Natural killer cell treated with Interleukin-12 subunit alpha and Interleukin-12 subunit beta and Interleukin-15 and Interleukin-18, amount 100 ng/mL, for 72 hours (primary cell): ENCODE measurements around the gene KCNIP2. TPM values are rescaled to one million over a fixed set of nuclear protein-coding genes. Genes with fewer than 3 reads are reported as not detected.
A peak's percentile ranks its signal among the peaks of the same experiment; 100 is the strongest.

Experiments
- ATAC-seq, 2 donors: fragments of 150-1000 bp; cut with Tn5 transposase in 1 of 2; sonication (Bioruptor Pico), chemical (Tn5 transposase) in 1 of 2; 2 replicates each; pipeline ENCODE4 v1.10.0; 2021
- DNase-seq: peaks from one replicate; pipeline ENCODE4 v3.0.0; 2022; ENCODE audit warnings: low spot score
- H3K27ac Mint-ChIP-seq, 2 donors: 1 replicate in 1 of 2; 2 replicates in 1 of 2; pipeline ENCODE4 v1.8.0; 2022; ENCODE audit warnings: mixed read lengths in 2 of 2, mild to moderate bottlenecking in 1 of 2, moderate library complexity in 1 of 2
- H3K27me3 Mint-ChIP-seq, 2 donors: 1 replicate in 1 of 2; 2 replicates in 1 of 2; pipeline ENCODE4 v1.8.0; 2022; ENCODE audit warnings: mixed read lengths in 2 of 2
- H3K36me3 Mint-ChIP-seq: one replicate; pipeline ENCODE4 v1.8.0; 2022; ENCODE audit warnings: mixed read lengths
- H3K4me1 Mint-ChIP-seq, 2 donors: 1 replicate in 1 of 2; 2 replicates in 1 of 2; pipeline ENCODE4 v1.8.0; 2022; ENCODE audit warnings: low read depth in 2 of 2, mixed read lengths in 2 of 2, mild to moderate bottlenecking in 1 of 2
- H3K4me3 Mint-ChIP-seq: one replicate; pipeline ENCODE4 v1.8.0; 2022; ENCODE audit warnings: mixed read lengths
- H3K9me3 Mint-ChIP-seq: 2 replicates; pipeline ENCODE4 v1.8.0; 2022; ENCODE audit warnings: mixed read lengths
- total RNA-seq, 2 donors: library from RNA; stranded (reverse); gene quantifications; one replicate each; pipeline ENCODE4 v1.2.3, GENCODE V29; 2022

The KCNIP2 gene
- total RNA-seq, result 1 to 10 TPM; 2.2 to 6.8 TPM

- peak; percentile 25 to 34 for ATAC-seq
- H3K4me3 Mint-ChIP-seq, result peak within 1 kb of the TSS; percentile 66
- H3K27ac Mint-ChIP-seq, result no peak within 1 kb of the TSS
- H3K4me1 Mint-ChIP-seq, result peaks cover 32 to 33% of the 10 kb centered on the region in 2 donors
- DNase-seq, result peak; percentile 60
- no peaks in the 10 kb centered on the region for H3K36me3 Mint-ChIP-seq
- peaks cover 6 to 12% of the 10 kb centered on the region in 2 donors for H3K27me3 Mint-ChIP-seq
- H3K9me3 Mint-ChIP-seq, result no peaks in the 10 kb centered on the region
Measured at GRCh38 chr10:101843032-101844021, at the start of gene KCNIP2. TSS of gene KCNIP2 (minus strand) at chr10:101843800. CDS start at chr10:101843568, 232 bp downstream.

DNA sequence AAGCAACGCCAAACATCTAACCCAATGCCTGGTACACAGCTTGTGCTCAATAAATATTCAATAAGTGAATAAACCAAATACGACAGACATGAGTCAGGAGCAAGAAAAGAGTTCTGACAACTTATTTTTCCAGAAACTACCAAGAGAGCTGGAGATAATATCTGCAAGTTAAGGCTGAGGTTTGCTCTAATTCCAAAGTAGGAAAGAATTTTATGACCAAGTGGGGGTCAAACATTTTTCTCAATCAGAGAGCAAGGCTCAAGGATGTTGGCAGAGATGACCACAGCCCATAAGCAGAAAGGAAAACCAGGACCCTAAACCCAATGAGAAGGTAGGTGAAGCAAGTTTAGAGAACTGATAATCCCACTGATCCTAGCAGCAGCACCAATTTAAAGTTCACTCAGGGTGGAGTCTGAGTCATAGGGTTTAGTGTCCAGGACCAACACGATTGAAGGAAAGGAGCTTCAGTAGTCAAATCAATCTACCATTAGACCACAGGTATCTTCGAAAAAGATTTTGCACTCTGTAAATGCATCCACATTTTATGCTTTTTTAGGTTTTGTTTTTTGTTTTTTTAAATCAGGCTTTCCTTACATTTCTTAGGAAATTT, 49.3 kb upstream of the KCNIP2 start:
- Mint-ChIP-seq H3K36me3 (no peaks in the 10 kb centered on the region), H3K27ac (no peak overlapping the region), H3K9me3 (no peaks in the 10 kb centered on the region), H3K4me3 (no peak overlapping the region), H3K4me1 (peaks cover 17 to 19% of the 10 kb centered on the region in 2 donors), H3K27me3 (no peaks in the 10 kb centered on the region)
- ATAC-seq, result no peak
- no peak for DNase-seq

DNA sequence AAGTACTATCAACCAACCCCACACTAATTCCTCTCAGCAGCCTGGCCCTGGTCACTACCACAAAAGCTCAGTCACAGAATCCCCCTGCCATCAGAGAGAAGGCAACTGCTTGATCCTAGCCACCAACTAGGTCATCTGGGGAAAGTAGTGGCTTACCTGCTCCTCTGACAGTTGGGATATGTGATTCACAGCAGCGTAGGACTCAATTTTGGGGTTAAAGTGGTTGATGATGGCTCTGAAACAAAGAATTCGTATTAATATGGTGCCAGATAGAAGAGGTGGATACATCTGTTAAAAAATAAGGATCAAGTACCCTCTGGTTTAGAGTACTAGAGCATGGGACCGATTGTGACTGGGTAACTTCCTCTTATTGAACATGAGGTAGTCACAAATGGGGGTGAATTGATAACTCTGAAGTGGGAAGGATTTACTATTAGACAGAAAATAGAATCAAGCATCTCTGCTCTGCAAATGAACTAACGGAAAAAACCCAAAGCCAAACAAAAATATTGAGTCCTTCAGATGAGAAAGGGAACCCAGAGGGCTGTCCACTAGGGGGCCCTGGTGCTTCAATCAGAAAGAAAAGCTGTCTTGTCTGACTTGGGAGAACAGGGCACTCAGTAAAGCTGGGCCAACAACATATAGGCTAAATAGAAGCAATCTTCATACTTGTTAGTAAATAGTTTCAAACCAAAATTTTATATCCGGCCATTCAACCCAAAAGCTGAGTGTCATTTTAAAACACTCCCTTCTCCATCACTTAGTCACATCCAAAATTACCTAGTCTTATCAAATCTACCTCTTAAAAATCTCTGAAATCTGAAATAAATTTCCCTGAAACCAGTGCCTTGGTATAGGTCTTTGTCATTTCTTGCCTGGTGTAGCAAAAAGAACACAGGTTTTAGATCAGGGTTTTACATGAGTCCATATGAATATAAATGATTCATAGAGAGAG, 45.9 kb upstream of the KCNIP2 start:
- H3K36me3 Mint-ChIP-seq, result no peaks in the 10 kb centered on the region
- H3K27me3 Mint-ChIP-seq, result no peaks in the 10 kb centered on the region
- no peak overlapping the region for H3K4me3 Mint-ChIP-seq
- peaks cover 3 to 15% of the 10 kb centered on the region in 2 donors for H3K4me1 Mint-ChIP-seq
- DNase-seq, result peak; percentile 69
- no peaks in the 10 kb centered on the region for H3K9me3 Mint-ChIP-seq
- no peak for ATAC-seq
- no peak overlapping the region for H3K27ac Mint-ChIP-seq

GRCh38 chr10:101888251-101888949, 44.8 kb upstream of the KCNIP2 start:
- ATAC-seq (no peak), DNase-seq (no peak)
- Mint-ChIP-seq H3K9me3 (no peaks in the 10 kb centered on the region), H3K36me3 (no peaks in the 10 kb centered on the region), H3K4me1 (peaks cover 3 to 15% of the 10 kb centered on the region in 2 donors), H3K27me3 (no peaks in the 10 kb centered on the region), H3K4me3 (no peak overlapping the region), H3K27ac (no peak overlapping the region)

GRCh38 chr10:101887775-101888174, 44.2 kb upstream of the KCNIP2 start:
- Mint-ChIP-seq H3K36me3 (no peaks in the 10 kb centered on the region), H3K9me3 (no peaks in the 10 kb centered on the region), H3K4me3 (no peak overlapping the region), H3K27me3 (no peaks in the 10 kb centered on the region), H3K27ac (no peak overlapping the region), H3K4me1 (peaks cover 3 to 15% of the 10 kb centered on the region in 2 donors)
- DNase-seq (no peak), ATAC-seq (no peak)

DNA sequence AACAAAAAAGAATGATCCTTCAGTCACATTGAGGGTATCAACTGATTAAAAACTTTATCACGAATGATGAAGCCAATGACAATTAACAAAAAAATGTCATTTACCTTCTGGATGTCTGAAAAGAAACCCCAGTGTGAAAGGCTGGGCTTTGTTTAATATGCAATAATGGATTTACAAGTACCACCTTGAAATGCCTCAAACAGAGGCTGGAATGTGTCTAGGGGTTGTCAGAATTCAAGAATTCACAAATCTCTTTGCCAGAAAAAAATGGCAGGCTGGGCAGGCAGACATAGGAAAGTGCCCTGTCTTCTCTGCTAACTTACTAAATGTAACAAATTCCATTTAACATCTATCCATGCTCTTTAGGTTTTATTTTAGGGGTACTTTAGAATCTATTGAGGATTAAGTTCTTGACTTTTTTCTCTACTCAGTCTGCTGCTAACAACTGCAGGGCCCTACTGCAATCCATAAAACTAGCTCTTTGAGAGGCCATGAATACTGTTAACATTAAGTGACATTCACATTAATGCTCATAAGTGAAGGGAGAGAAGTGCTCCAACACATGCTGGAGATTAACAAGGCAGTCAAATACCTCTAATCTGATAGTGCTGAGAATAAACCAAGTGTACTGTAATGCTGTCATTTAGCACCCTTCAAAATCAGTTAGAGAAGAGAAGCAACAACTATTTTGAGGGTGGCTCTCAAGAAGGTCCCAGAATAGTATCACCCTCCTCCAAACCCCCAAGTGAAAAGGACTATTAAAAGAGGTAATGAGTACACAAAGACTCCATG, 43.1 kb upstream of the KCNIP2 start:
- no peaks in the 10 kb centered on the region for H3K27me3 Mint-ChIP-seq
- H3K9me3 Mint-ChIP-seq, result no peaks in the 10 kb centered on the region
- peaks cover 3 to 15% of the 10 kb centered on the region in 2 donors for H3K4me1 Mint-ChIP-seq
- H3K4me3 Mint-ChIP-seq, result no peak overlapping the region
- H3K36me3 Mint-ChIP-seq, result no peaks in the 10 kb centered on the region
- H3K27ac Mint-ChIP-seq, result no peak overlapping the region
- ATAC-seq (no peak), DNase-seq (no peak)

DNA sequence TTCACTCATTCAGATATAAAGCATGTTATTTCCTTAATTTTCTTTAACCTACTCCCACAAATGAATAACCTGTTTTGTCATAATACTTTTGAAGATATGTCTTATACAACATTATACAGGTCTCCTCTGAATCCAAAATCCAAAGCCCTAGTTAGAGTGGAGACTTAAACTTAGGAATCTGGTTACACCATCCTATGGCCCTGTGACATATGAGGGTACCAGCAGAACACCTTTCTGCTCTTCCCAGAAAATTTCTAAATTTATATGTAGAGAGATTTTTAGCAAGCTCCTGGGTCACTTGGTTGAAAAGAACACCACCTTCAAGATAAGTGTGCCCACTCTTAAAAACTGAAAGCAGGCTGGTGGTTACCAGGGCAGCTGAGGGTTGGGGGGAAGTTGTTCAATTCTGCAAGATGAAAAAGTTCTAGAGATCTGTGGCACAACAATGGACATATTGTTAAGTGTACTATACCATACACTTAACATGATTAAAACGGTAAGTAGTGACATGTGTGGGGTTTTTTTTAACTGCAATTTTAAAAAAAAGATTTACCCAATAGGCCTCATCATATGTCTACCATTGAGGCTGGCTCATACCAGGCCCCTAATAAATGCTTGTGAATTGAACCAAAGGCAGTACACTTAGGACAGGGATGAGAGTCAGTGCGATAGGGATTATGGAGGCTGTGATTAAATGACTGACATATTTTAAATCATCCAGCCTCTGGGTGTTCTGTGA, 37.6 kb upstream of the KCNIP2 start:
- Mint-ChIP-seq H3K4me1 (peaks cover 0 to 3% of the 10 kb centered on the region in 2 donors), H3K36me3 (no peaks in the 10 kb centered on the region), H3K4me3 (no peak overlapping the region), H3K27me3 (no peaks in the 10 kb centered on the region), H3K27ac (peak overlapping the region in 1 of 2 donors; percentile 27), H3K9me3 (no peaks in the 10 kb centered on the region)
- no peak for DNase-seq
- ATAC-seq, result no peak

DNA sequence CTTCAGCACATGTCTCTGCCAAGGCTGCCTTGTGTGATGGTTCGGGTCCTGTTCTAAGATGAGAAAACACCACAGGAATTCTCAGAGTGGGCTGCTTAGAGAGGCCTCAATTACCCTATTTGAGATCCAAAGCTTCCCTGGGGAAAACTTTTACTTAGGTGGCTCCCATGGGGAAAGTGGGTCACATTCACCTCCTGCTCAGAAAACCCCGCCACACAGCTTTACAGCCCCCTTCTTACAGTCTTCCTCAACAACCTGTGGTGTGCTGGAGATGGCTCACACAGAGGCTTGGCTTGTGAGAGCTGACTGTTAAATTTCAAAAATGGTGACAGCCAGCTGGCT, 36.6 kb upstream of the KCNIP2 start:
- no peaks in the 10 kb centered on the region for H3K27me3 Mint-ChIP-seq
- no peaks in the 10 kb centered on the region for H3K36me3 Mint-ChIP-seq
- no peak overlapping the region for H3K4me3 Mint-ChIP-seq
- DNase-seq, result no peak
- ATAC-seq, result no peak
- no peaks in the 10 kb centered on the region for H3K9me3 Mint-ChIP-seq
- peaks cover 7 to 10% of the 10 kb centered on the region in 2 donors for H3K4me1 Mint-ChIP-seq
- H3K27ac Mint-ChIP-seq, result peak overlapping the region in 1 of 2 donors; percentile 27

GRCh38 chr10:101879456-101880231, 36.0 kb upstream of the KCNIP2 start:
- H3K4me1 Mint-ChIP-seq, result peaks cover 8 to 16% of the 10 kb centered on the region in 2 donors
- no peaks in the 10 kb centered on the region for H3K9me3 Mint-ChIP-seq
- no peaks in the 10 kb centered on the region for H3K36me3 Mint-ChIP-seq
- no peak overlapping the region for H3K4me3 Mint-ChIP-seq
- no peak overlapping the region for H3K27ac Mint-ChIP-seq
- ATAC-seq (no peak), DNase-seq (no peak)
- H3K27me3 Mint-ChIP-seq, result no peaks in the 10 kb centered on the region

GRCh38 chr10:101878869-101879268, 35.3 kb upstream of the KCNIP2 start:
- DNase-seq (no peak), ATAC-seq (no peak)
- H3K9me3 Mint-ChIP-seq, result no peaks in the 10 kb centered on the region
- no peak overlapping the region for H3K27ac Mint-ChIP-seq
- H3K36me3 Mint-ChIP-seq, result no peaks in the 10 kb centered on the region
- no peak overlapping the region for H3K4me3 Mint-ChIP-seq
- peaks cover 8 to 18% of the 10 kb centered on the region in 2 donors for H3K4me1 Mint-ChIP-seq
- H3K27me3 Mint-ChIP-seq, result no peaks in the 10 kb centered on the region

DNA sequence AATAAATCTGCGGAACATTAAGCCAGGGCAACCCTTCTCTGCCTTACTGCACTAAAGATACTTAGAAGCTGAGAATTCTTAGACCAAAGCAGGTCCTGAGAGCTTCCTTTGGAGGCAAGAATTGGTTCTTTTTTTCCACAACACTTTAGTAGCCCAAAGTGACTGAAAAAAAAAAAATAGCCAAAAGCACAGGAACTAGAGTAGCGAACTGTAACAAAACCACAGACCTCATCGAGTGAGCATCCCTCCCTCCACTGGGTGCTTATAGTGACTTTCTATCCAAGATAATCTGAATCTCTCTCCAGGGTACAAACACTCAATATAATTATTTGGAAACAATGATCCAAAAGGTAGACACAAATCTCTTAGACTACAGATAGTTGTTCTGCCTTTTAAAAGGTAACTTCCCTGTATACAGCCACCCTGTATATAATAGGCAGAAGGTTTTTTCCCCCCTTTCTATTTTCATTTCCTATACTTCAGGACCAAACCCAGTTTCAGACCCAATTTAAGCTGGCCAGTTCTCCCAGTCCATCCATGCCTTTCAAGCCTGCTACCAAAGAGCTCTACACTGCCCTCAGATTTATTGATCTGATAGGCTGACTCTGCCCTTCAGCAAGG, 31.6 kb upstream of the KCNIP2 start:
- Mint-ChIP-seq H3K4me1 (peaks cover 8 to 18% of the 10 kb centered on the region in 2 donors), H3K27ac (peak overlapping the region; percentile 1 to 26), H3K9me3 (no peaks in the 10 kb centered on the region), H3K27me3 (no peaks in the 10 kb centered on the region), H3K36me3 (no peaks in the 10 kb centered on the region), H3K4me3 (no peak overlapping the region)
- ATAC-seq, result no peak
- DNase-seq, result no peak
